ENCODE results near the gene USP36.
"Not testable (repeated sequence)": the region's sequence is repeated elsewhere in the genome, so short reads cannot be mapped to it uniquely, and the experiment has no call there.

USP36 gene

GRCh38 chr17:78870621-78871020 is 30.0 kb upstream of the USP36 start:
- no peak for DNase-seq

- no peak for DNase-seq
Observed at GRCh38 chr17:78868391-78868790, 27.8 kb upstream of the USP36 start.

- not testable (repeated sequence) for DNase-seq
Observed at GRCh38 chr17:78867046-78867445, 26.4 kb upstream of the USP36 start.

GRCh38 chr17:78865682-78866390 is 25.2 kb upstream of the USP36 start:
- DNase-seq = no peak

GRCh38 chr17:78864117-78864516 is 23.5 kb upstream of the USP36 start:
- no peak for DNase-seq

GRCh38 chr17:78862073-78863023 is 21.7 kb upstream of the USP36 start:
- no peak for DNase-seq

GRCh38 chr17:78861229-78861628 is 20.6 kb upstream of the USP36 start:
- DNase-seq = no peak

GRCh38 chr17:78859051-78859450 is 18.4 kb upstream of the USP36 start:
- no peak for DNase-seq

- no peak for DNase-seq
Observed at GRCh38 chr17:78857266-78857665, 16.7 kb upstream of the USP36 start.

- no peak for DNase-seq
Observed at GRCh38 chr17:78855561-78856165, 15.0 kb upstream of the USP36 start.

- DNase-seq = no peak
Observed at GRCh38 chr17:78854508-78854907, 13.9 kb upstream of the USP36 start.

- no peak for DNase-seq
Observed at GRCh38 chr17:78853926-78854394, 13.3 kb upstream of the USP36 start.

- DNase-seq = no peak
Observed at GRCh38 chr17:78852709-78853121, 12.1 kb upstream of the USP36 start.

GRCh38 chr17:78849026-78849425 is 8.4 kb upstream of the USP36 start:
- DNase-seq = no peak

GRCh38 chr17:78847052-78847451 is 6.4 kb upstream of the USP36 start:
- no peak for DNase-seq

- no peak for DNase-seq
Observed at GRCh38 chr17:78844301-78845005, 3.8 kb upstream of the USP36 start.

GRCh38 chr17:78842881-78843565 is 2.4 kb upstream of the USP36 start:
- DNase-seq = peak; percentile 57

- DNase-seq = no peak
Observed at GRCh38 chr17:78840530-78840779, 159 bp downstream of the USP36 start.

GRCh38 chr17:78839762-78840529 is 668 bp downstream of the USP36 start:
- no peak for DNase-seq

- DNase-seq = no peak
Observed at GRCh38 chr17:78839235-78839761, 1.3 kb downstream of the USP36 start.

- DNase-seq = no peak
Observed at GRCh38 chr17:78838574-78839005, 2.0 kb downstream of the USP36 start.
